Gastrocnemius medialis (tissue), 4 donors: ENCODE results near the gene CPLX1. TPM values are rescaled to one million over a fixed set of nuclear protein-coding genes. Genes with fewer than 3 reads are reported as not detected.

Source experiments
- ATAC-seq, 2 donors: fragments of 150-250 bp; one replicate each; pipeline ENCODE4 v1.9.1; 2016
- DNase-seq, 2 donors: peaks; one replicate each; pipeline ENCODE4 v3.0.0-alpha.2; 2019
- H3K27ac ChIP-seq, 4 donors: fragments of 200-600 bp; sonication (generic); 1 replicate in 1 of 4; 2 replicates in 3 of 4; pipeline ENCODE4 v1.5.1; 2016 to 2018; ENCODE audit warnings: mild to moderate bottlenecking in 2 of 4, moderate library complexity in 1 of 4
- H3K27me3 ChIP-seq, 3 donors: fragments of 200-600 bp; sonication (generic) in 2 of 3; 1 replicate in 1 of 3; 2 replicates in 2 of 3; pipeline versions ENCODE4 v1.5.1 to v1.6.0; 2016 to 2019; ENCODE audit warnings: mild to moderate bottlenecking in 1 of 3, moderate library complexity in 1 of 3
- H3K36me3 ChIP-seq, 2 donors: fragments of 200-600 bp; sonication (generic) in 1 of 2; one replicate each; pipeline ENCODE4 v1.5.1; 2017 to 2018
- H3K4me1 ChIP-seq, 2 donors: fragments of 200-600 bp; sonication (generic) in 1 of 2; one replicate each; pipeline ENCODE4 v1.5.1; 2016 to 2017; ENCODE audit warnings: mild to moderate bottlenecking in 2 of 2
- H3K4me3 ChIP-seq, 4 donors: fragments of 200-600 bp; sonication (generic) in 3 of 4; 1 replicate in 1 of 4; 2 replicates in 3 of 4; pipeline ENCODE4 v1.5.1; 2016 to 2019; ENCODE audit warnings: mild to moderate bottlenecking in 2 of 4
- H3K9me3 ChIP-seq, 3 donors: fragments of 200-600 bp; sonication (generic) in 2 of 3; 1 replicate in 1 of 3; 2 replicates in 2 of 3; pipeline ENCODE4 v1.5.1; 2016 to 2019
- CTCF ChIP-seq, 5 experiments: fragments of 450-650 bp in 3 of 5; fragments of 200-600 bp in 2 of 5; sonication (generic) in 2 of 5; IDR thresholded peaks in 4 of 5; conservative IDR thresholded peaks in 1 of 5; 1 replicate in 4 of 5; 2 replicates in 1 of 5; pipeline ENCODE4 v1.5.1; 2016 to 2019; ENCODE audit warnings: antibody characterized with exemption in 5 of 5, mild to moderate bottlenecking in 3 of 5, moderate library complexity in 3 of 5
- POLR2A ChIP-seq, 2 donors: fragments of 450-650 bp; IDR thresholded peaks; one replicate each; pipeline ENCODE4 v1.6.1; 2017; ENCODE audit warnings: antibody characterized with exemption in 2 of 2, mild to moderate bottlenecking in 2 of 2, moderate library complexity in 2 of 2
- in situ Hi-C, 4 donors: fragments of 200-750 bp; cut with MboI; loops; one replicate each; pipeline versions ENCODE4 v1.15.0 to v1.8.0; 2017; ENCODE audit warnings: low sequenced_read_pairs in 4 of 4
- intact Hi-C: fragments of 100-400 bp; cut with DNase I; formaldehyde crosslinking; loops from one replicate; pipeline ENCODE4 v1.15.1; 2023; ENCODE audit warnings: low total_unique reads
- total RNA-seq, 4 donors: library from RNA; depleted of rRNA; stranded (reverse); fragments of >200 nt; gene quantifications; one replicate each; pipeline versions ENCODE4 v1.1.0 to v1.2.3, GENCODE V29; 2016

The CPLX1 gene
- total RNA-seq, 4 donors from 2014 or later, result 0.91 to 1.0 TPM; not detected in 2

- no peaks in the 10 kb centered on the region for H3K4me1 ChIP-seq
- H3K9me3 ChIP-seq, result no peaks in the 10 kb centered on the region
- no peak overlapping the region for H3K4me3 ChIP-seq
- DNase-seq (no peak), ATAC-seq (no peak)
- H3K27ac ChIP-seq, result no peak overlapping the region
- H3K27me3 ChIP-seq, result no peaks in the 10 kb centered on the region
- TF ChIP-seq POLR2A (IDR thresholded peaks at IDR 0.05), result no peak
- TF ChIP-seq CTCF (IDR thresholded peaks at IDR 0.05 in 4 of 5, conservative IDR thresholded peaks at IDR 0.05 in 1 of 5), result no peak
- intact Hi-C loops (no loop called here), in situ Hi-C loops (no loop called here)
- peaks cover 0 to 4% of the 10 kb centered on the region in 2 donors for H3K36me3 ChIP-seq
Observed at GRCh38 chr4:744212-744841, 81.6 kb downstream of the CPLX1 start.

DNA sequence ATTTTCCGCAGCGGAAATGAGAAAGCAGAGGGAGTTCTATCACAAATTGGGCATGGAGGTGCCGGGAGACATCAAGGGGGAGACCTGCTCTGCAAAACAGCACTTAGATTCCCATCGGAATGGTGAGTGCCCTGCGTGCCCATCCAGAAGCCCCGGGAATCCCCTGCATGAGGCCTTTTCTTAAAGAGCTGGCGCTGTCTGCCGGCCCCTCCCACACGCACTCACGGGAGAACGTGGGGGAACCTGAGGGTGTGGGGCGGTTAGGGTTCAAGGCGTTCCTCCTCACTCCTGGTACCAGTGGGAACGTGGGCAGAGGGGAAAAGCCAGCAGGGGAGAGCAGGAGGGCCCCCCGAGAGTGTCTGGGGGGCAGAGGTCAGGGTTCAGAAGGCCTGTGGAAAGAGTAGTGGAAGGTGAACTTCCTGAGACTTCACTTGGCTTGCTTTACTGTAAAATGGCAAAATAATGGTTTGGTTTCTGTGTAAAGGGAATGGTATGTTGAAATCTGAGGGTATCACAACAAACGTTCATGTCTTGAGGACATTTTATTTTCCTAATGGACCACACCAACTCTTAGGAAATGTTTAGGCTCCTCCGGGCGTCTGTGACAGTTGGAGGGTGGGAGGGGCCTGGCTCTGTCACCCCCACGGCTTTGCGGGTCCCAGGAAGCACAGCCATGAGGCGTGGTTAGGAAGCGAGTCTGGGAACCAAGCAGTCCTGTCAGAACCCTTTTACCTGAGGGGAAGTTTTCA, 82.3 kb downstream of the CPLX1 start:
- intact Hi-C loops, result no loop called here
- ATAC-seq, result no peak

GRCh38 chr4:742742-743311, 83.1 kb downstream of the CPLX1 start:
- Histone ChIP-seq H3K4me1 (no peaks in the 10 kb centered on the region), H3K9me3 (no peaks in the 10 kb centered on the region), H3K27me3 (no peaks in the 10 kb centered on the region), H3K36me3 (peaks cover 0 to 10% of the 10 kb centered on the region in 2 donors), H3K27ac (no peak overlapping the region), H3K4me3 (no peak overlapping the region)
- DNase-seq (peak; percentile 18 to 48), ATAC-seq (peak; percentile 69 to 84)
- in situ Hi-C loops (no loop called here), intact Hi-C loops (no loop called here)
- TF ChIP-seq CTCF (IDR thresholded peaks at IDR 0.05 in 4 of 5, conservative IDR thresholded peaks at IDR 0.05 in 1 of 5), result peak; percentile 64 to 92 (median 84)
- TF ChIP-seq POLR2A (IDR thresholded peaks at IDR 0.05), result no peak

More for the DNA sequence above, 82.3 kb downstream of the CPLX1 start:
- Histone ChIP-seq H3K9me3 (no peaks in the 10 kb centered on the region), H3K4me1 (no peaks in the 10 kb centered on the region), H3K36me3 (peaks cover 0 to 4% of the 10 kb centered on the region in 2 donors), H3K27me3 (no peaks in the 10 kb centered on the region), H3K4me3 (no peak overlapping the region), H3K27ac (no peak overlapping the region)
- in situ Hi-C loops, result no loop called here
- DNase-seq, result no peak
- TF ChIP-seq CTCF (IDR thresholded peaks at IDR 0.05 in 4 of 5, conservative IDR thresholded peaks at IDR 0.05 in 1 of 5) (no peak), POLR2A (IDR thresholded peaks at IDR 0.05) (no peak)

- TF ChIP-seq POLR2A (IDR thresholded peaks at IDR 0.05), result no peak
- TF ChIP-seq CTCF (IDR thresholded peaks at IDR 0.05 in 4 of 5, conservative IDR thresholded peaks at IDR 0.05 in 1 of 5), result no peak
- intact Hi-C loops (no loop called here), in situ Hi-C loops (no loop called here)
- peaks cover 0 to 16% of the 10 kb centered on the region in 2 donors for H3K36me3 ChIP-seq
- H3K27me3 ChIP-seq, result no peaks in the 10 kb centered on the region
- ATAC-seq (peak in 1 of 2 donors; percentile 4), DNase-seq (no peak)
- no peak overlapping the region for H3K4me3 ChIP-seq
- H3K27ac ChIP-seq, result no peak overlapping the region
- no peaks in the 10 kb centered on the region for H3K9me3 ChIP-seq
- H3K4me1 ChIP-seq, result no peaks in the 10 kb centered on the region
Observed at GRCh38 chr4:742096-742741, 83.7 kb downstream of the CPLX1 start.
